Body of pancreas (tissue), 4 donors: ENCODE results near the gene PEDS1.

ENCODE experiments used
- POLR2A ChIP-seq, 3 donors: fragments of 450-650 bp; IDR thresholded peaks; one replicate each; pipeline ENCODE4 v1.6.1; 2016; ENCODE audit warnings: antibody characterized with exemption in 3 of 3, mild to moderate bottlenecking in 2 of 3
- TF ChIP-seq, protein P1 (sequence below), 7 experiments: fragments of 450-650 bp in 4 of 7; fragments of 200-600 bp in 3 of 7; sonication (generic) in 3 of 7; IDR thresholded peaks; one replicate each; pipeline ENCODE4 v1.5.1; 2016 to 2019; ENCODE audit warnings: antibody characterized with exemption in 7 of 7

DNA sequence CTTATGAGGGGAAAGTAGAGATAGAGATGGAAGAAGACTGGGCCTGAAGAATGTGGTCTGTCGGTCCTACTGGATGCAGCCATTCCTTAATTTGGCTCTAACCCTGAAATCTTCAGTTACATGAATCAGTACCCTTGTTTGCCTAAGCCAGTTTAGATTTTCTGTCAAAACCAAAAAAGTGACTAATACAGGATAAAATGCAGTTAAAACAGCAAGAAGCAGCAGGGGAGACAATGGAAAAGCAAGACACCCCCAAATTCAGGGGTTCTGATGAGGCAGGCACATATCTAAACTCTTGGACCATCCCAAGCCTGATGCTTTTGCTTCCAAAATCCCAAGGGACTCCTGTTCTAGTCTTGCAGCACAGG, 23.2 kb downstream of the PEDS1 start:
- TF ChIP-seq, protein P1, sequence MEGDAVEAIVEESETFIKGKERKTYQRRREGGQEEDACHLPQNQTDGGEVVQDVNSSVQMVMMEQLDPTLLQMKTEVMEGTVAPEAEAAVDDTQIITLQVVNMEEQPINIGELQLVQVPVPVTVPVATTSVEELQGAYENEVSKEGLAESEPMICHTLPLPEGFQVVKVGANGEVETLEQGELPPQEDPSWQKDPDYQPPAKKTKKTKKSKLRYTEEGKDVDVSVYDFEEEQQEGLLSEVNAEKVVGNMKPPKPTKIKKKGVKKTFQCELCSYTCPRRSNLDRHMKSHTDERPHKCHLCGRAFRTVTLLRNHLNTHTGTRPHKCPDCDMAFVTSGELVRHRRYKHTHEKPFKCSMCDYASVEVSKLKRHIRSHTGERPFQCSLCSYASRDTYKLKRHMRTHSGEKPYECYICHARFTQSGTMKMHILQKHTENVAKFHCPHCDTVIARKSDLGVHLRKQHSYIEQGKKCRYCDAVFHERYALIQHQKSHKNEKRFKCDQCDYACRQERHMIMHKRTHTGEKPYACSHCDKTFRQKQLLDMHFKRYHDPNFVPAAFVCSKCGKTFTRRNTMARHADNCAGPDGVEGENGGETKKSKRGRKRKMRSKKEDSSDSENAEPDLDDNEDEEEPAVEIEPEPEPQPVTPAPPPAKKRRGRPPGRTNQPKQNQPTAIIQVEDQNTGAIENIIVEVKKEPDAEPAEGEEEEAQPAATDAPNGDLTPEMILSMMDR (IDR thresholded peaks at IDR 0.05), result no peak
- TF ChIP-seq POLR2A (IDR thresholded peaks at IDR 0.05), result no peak
